Central memory CD8-positive, alpha-beta T cell (primary cell): ENCODE data around the gene OTUB1.
"Not testable (repeated sequence)": the region's sequence is repeated elsewhere in the genome, so short reads cannot be mapped to it uniquely, and the experiment has no call there.

Experiments
- ATAC-seq: fragments of 150-1000 bp; cut with Tn5 transposase; replicated peaks from 2 replicates; pipeline ENCODE4 v1.10.0; 2022; ENCODE audit warnings: mild to moderate bottlenecking, moderate FRiP score, moderate number of reproducible peaks; ENCODE audit not compliant: poor library complexity, severe bottlenecking; ENCODE audit errors: extremely low read depth
- DNase-seq, 2 donors: peaks; one replicate each; pipeline ENCODE4 v3.0.0; 2021; ENCODE audit warnings: low spot score in 2 of 2
- H3K27ac Mint-ChIP-seq: one replicate; pipeline ENCODE4 v1.8.0; 2022; ENCODE audit warnings: low read depth, mild to moderate bottlenecking, moderate library complexity, mixed read lengths
- H3K27me3 Mint-ChIP-seq: one replicate; pipeline ENCODE4 v1.8.0; 2022; ENCODE audit warnings: mixed read lengths
- H3K36me3 Mint-ChIP-seq: one replicate; pipeline ENCODE4 v1.8.0; 2022; ENCODE audit warnings: mild to moderate bottlenecking, moderate library complexity, mixed read lengths; ENCODE audit not compliant: insufficient read depth
- H3K4me1 Mint-ChIP-seq: one replicate; pipeline ENCODE4 v1.8.0; 2022; ENCODE audit warnings: mixed read lengths
- H3K4me3 Mint-ChIP-seq: one replicate; pipeline ENCODE4 v1.8.0; 2022; ENCODE audit warnings: mild to moderate bottlenecking, moderate library complexity, mixed read lengths
- H3K9me3 Mint-ChIP-seq: one replicate; pipeline ENCODE4 v1.8.0; 2022; ENCODE audit warnings: mixed read lengths

The OTUB1 gene

GRCh38 chr11:64039012-64039665 lies 52.9 kb downstream of the OTUB1 start:
- ATAC-seq: no peak
- no peaks in the 10 kb centered on the region for H3K4me1 Mint-ChIP-seq

GRCh38 chr11:64040684-64041322 lies 54.6 kb downstream of the OTUB1 start:
- H3K36me3 Mint-ChIP-seq: no peaks in the 10 kb centered on the region
- H3K4me3 Mint-ChIP-seq: no peak overlapping the region
- no peak for DNase-seq
- ATAC-seq: no peak
- H3K4me1 Mint-ChIP-seq: no peaks in the 10 kb centered on the region
- no peaks in the 10 kb centered on the region for H3K9me3 Mint-ChIP-seq
- peaks cover 20% of the 10 kb centered on the region for H3K27me3 Mint-ChIP-seq
- no peak overlapping the region for H3K27ac Mint-ChIP-seq

More at GRCh38 chr11:64039012-64039665, 52.9 kb downstream of the OTUB1 start:
- no peak for DNase-seq
- no peaks in the 10 kb centered on the region for H3K9me3 Mint-ChIP-seq
- no peak overlapping the region for H3K4me3 Mint-ChIP-seq
- H3K27me3 Mint-ChIP-seq: peaks cover 34% of the 10 kb centered on the region
- H3K27ac Mint-ChIP-seq: no peak overlapping the region
- H3K36me3 Mint-ChIP-seq: peaks cover 1% of the 10 kb centered on the region

- Mint-ChIP-seq H3K27ac (no peak overlapping the region), H3K27me3 (peaks cover 20% of the 10 kb centered on the region), H3K4me3 (no peak overlapping the region), H3K4me1 (no peaks in the 10 kb centered on the region), H3K9me3 (no peaks in the 10 kb centered on the region), H3K36me3 (no peaks in the 10 kb centered on the region)
- DNase-seq (no peak), ATAC-seq (no peak)
These were observed 55.6 kb downstream of the OTUB1 start for GRCh38 chr11:64041846-64042245.

GRCh38 chr11:64042301-64042700 lies 56.1 kb downstream of the OTUB1 start:
- Mint-ChIP-seq H3K4me1 (no peaks in the 10 kb centered on the region), H3K36me3 (no peaks in the 10 kb centered on the region), H3K27ac (no peak overlapping the region), H3K4me3 (no peak overlapping the region), H3K27me3 (peaks cover 15% of the 10 kb centered on the region), H3K9me3 (no peaks in the 10 kb centered on the region)
- DNase-seq (no peak), ATAC-seq (no peak)

GRCh38 chr11:64043545-64043944 lies 57.3 kb downstream of the OTUB1 start:
- no peak overlapping the region for H3K4me3 Mint-ChIP-seq
- no peak overlapping the region for H3K27ac Mint-ChIP-seq
- ATAC-seq (no peak), DNase-seq (no peak)
- H3K36me3 Mint-ChIP-seq: no peaks in the 10 kb centered on the region
- H3K9me3 Mint-ChIP-seq: no peaks in the 10 kb centered on the region
- no peaks in the 10 kb centered on the region for H3K4me1 Mint-ChIP-seq
- peaks cover 13% of the 10 kb centered on the region for H3K27me3 Mint-ChIP-seq

- no peak overlapping the region for H3K27ac Mint-ChIP-seq
- no peak for ATAC-seq
These were observed 58.6 kb downstream of the OTUB1 start for GRCh38 chr11:64044730-64045393.

GRCh38 chr11:64045700-64046099 lies 59.5 kb downstream of the OTUB1 start:
- H3K9me3 Mint-ChIP-seq: no peaks in the 10 kb centered on the region
- peaks cover 1% of the 10 kb centered on the region for H3K27me3 Mint-ChIP-seq
- ATAC-seq (no peak), DNase-seq (no peak)
- no peak overlapping the region for H3K27ac Mint-ChIP-seq
- H3K4me3 Mint-ChIP-seq: no peak overlapping the region
- H3K4me1 Mint-ChIP-seq: no peaks in the 10 kb centered on the region
- no peaks in the 10 kb centered on the region for H3K36me3 Mint-ChIP-seq

More at GRCh38 chr11:64044730-64045393, 58.6 kb downstream of the OTUB1 start:
- Mint-ChIP-seq H3K4me3 (no peak overlapping the region), H3K4me1 (no peaks in the 10 kb centered on the region), H3K27me3 (peaks cover 10% of the 10 kb centered on the region), H3K9me3 (no peaks in the 10 kb centered on the region), H3K36me3 (no peaks in the 10 kb centered on the region)
- no peak for DNase-seq

GRCh38 chr11:64047373-64047772 lies 61.1 kb downstream of the OTUB1 start:
- DNase-seq, H3K36me3 Mint-ChIP-seq, H3K27ac Mint-ChIP-seq, H3K4me1 Mint-ChIP-seq, H3K4me3 Mint-ChIP-seq, H3K27me3 Mint-ChIP-seq, ATAC-seq, H3K9me3 Mint-ChIP-seq: not testable (repeated sequence)
